ENCODE results near the gene ZFPM1. TPM values are rescaled to one million over a fixed set of nuclear protein-coding genes. Genes with fewer than 3 reads are reported as not detected.

ZFPM1 gene
- total and polyA plus RNA-seq, 2 of the 8 experiments (the other 6 are each of a cell fraction or from before 2014, with no cell fraction given), result 0.74 to 4.8 TPM

DNA sequence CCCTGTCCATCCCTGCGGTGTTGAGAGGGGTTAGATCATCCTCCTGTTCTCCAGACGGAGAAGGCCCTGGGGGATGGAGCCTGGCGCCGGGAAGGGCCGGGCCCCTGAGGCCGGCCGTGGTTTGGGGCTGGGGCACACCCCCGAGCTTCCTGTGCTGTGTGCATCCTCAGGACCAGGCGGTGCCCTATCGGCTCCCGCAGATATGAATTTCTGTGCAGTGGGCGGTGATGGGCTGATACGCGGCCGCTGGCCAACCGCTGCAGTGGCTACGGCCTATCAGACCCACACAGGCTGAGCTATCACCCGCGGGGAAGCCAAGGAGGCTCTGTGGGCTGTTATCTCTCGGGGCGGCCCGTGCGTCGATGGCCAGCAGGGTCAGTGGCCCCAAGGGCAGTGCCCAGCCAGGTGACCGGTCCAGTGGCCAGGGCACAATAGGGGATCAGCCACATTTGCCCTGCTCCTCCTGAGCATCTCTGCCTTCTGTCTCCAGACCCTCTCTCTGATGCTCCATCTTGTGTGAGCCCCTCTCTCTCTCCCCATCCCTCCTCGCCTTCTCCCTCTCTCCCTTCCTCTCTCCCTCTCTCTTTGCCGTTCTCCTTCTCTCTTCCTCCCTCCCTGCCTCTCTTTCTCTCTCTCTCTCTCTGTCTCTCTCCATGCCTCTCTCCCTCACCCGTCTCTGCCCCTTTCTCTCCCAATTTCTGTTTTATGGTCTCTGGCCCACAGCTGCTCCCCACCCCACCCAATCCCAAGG is 38.7 kb downstream of the ZFPM1 start (continued):
- TF ChIP-seq, protein P1, sequence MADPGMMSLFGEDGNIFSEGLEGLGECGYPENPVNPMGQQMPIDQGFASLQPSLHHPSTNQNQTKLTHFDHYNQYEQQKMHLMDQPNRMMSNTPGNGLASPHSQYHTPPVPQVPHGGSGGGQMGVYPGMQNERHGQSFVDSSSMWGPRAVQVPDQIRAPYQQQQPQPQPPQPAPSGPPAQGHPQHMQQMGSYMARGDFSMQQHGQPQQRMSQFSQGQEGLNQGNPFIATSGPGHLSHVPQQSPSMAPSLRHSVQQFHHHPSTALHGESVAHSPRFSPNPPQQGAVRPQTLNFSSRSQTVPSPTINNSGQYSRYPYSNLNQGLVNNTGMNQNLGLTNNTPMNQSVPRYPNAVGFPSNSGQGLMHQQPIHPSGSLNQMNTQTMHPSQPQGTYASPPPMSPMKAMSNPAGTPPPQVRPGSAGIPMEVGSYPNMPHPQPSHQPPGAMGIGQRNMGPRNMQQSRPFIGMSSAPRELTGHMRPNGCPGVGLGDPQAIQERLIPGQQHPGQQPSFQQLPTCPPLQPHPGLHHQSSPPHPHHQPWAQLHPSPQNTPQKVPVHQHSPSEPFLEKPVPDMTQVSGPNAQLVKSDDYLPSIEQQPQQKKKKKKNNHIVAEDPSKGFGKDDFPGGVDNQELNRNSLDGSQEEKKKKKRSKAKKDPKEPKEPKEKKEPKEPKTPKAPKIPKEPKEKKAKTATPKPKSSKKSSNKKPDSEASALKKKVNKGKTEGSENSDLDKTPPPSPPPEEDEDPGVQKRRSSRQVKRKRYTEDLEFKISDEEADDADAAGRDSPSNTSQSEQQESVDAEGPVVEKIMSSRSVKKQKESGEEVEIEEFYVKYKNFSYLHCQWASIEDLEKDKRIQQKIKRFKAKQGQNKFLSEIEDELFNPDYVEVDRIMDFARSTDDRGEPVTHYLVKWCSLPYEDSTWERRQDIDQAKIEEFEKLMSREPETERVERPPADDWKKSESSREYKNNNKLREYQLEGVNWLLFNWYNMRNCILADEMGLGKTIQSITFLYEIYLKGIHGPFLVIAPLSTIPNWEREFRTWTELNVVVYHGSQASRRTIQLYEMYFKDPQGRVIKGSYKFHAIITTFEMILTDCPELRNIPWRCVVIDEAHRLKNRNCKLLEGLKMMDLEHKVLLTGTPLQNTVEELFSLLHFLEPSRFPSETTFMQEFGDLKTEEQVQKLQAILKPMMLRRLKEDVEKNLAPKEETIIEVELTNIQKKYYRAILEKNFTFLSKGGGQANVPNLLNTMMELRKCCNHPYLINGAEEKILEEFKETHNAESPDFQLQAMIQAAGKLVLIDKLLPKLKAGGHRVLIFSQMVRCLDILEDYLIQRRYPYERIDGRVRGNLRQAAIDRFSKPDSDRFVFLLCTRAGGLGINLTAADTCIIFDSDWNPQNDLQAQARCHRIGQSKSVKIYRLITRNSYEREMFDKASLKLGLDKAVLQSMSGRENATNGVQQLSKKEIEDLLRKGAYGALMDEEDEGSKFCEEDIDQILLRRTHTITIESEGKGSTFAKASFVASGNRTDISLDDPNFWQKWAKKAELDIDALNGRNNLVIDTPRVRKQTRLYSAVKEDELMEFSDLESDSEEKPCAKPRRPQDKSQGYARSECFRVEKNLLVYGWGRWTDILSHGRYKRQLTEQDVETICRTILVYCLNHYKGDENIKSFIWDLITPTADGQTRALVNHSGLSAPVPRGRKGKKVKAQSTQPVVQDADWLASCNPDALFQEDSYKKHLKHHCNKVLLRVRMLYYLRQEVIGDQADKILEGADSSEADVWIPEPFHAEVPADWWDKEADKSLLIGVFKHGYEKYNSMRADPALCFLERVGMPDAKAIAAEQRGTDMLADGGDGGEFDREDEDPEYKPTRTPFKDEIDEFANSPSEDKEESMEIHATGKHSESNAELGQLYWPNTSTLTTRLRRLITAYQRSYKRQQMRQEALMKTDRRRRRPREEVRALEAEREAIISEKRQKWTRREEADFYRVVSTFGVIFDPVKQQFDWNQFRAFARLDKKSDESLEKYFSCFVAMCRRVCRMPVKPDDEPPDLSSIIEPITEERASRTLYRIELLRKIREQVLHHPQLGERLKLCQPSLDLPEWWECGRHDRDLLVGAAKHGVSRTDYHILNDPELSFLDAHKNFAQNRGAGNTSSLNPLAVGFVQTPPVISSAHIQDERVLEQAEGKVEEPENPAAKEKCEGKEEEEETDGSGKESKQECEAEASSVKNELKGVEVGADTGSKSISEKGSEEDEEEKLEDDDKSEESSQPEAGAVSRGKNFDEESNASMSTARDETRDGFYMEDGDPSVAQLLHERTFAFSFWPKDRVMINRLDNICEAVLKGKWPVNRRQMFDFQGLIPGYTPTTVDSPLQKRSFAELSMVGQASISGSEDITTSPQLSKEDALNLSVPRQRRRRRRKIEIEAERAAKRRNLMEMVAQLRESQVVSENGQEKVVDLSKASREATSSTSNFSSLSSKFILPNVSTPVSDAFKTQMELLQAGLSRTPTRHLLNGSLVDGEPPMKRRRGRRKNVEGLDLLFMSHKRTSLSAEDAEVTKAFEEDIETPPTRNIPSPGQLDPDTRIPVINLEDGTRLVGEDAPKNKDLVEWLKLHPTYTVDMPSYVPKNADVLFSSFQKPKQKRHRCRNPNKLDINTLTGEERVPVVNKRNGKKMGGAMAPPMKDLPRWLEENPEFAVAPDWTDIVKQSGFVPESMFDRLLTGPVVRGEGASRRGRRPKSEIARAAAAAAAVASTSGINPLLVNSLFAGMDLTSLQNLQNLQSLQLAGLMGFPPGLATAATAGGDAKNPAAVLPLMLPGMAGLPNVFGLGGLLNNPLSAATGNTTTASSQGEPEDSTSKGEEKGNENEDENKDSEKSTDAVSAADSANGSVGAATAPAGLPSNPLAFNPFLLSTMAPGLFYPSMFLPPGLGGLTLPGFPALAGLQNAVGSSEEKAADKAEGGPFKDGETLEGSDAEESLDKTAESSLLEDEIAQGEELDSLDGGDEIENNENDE (IDR thresholded peaks at IDR 0.05; ENCODE audit: insufficient replicate concordance, low read length), result no peak
- TF ChIP-seq JUN (IDR thresholded peaks at IDR 0.05; ENCODE audit: low read depth, low read length) (no peak), KDM4A (IDR thresholded peaks at IDR 0.05; ENCODE audit: low read depth, low read length, severe bottlenecking) (no peak), RNF2 (IDR thresholded peaks at IDR 0.05; ENCODE audit: borderline replicate concordance, low read depth, low read length, missing control alignments, poor library complexity, severe bottlenecking) (no peak), POU5F1 (IDR thresholded peaks at IDR 0.05; ENCODE audit: low read depth, low read length) (no peak), HDAC6 (IDR thresholded peaks at IDR 0.05; ENCODE audit: low read depth, low read length) (no peak), GTF2F1 (IDR thresholded peaks at IDR 0.05; ENCODE audit: borderline replicate concordance, low read depth, low read length) (no peak)
- TF ChIP-seq, protein P2, sequence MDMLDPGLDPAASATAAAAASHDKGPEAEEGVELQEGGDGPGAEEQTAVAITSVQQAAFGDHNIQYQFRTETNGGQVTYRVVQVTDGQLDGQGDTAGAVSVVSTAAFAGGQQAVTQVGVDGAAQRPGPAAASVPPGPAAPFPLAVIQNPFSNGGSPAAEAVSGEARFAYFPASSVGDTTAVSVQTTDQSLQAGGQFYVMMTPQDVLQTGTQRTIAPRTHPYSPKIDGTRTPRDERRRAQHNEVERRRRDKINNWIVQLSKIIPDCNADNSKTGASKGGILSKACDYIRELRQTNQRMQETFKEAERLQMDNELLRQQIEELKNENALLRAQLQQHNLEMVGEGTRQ (IDR thresholded peaks at IDR 0.05; ENCODE audit: low read length), result no peak
